Neuron (in vitro differentiated cells): ENCODE data around the gene ZNF217.

Source experiments
- H2AFZ ChIP-seq: one replicate; pipeline ENCODE4 v1.6.1; 2013; ENCODE audit warnings: low read depth, mild to moderate bottlenecking, inconsistent platforms, low read length, moderate library complexity
- H3K27me3 ChIP-seq: one replicate; pipeline ENCODE4 v1.6.1; 2013; ENCODE audit warnings: low read length; ENCODE audit not compliant: insufficient read depth
- H3K36me3 ChIP-seq: one replicate; pipeline ENCODE4 v1.6.1; 2013; ENCODE audit warnings: low read length; ENCODE audit not compliant: insufficient read depth
- H3K4me1 ChIP-seq: one replicate; pipeline ENCODE4 v1.6.1; 2013; ENCODE audit warnings: low read length; ENCODE audit not compliant: insufficient read depth
- H3K4me3 ChIP-seq: 2 replicates; pipeline ENCODE4 v1.5.1; 2013; ENCODE audit warnings: mild to moderate bottlenecking, low read length, moderate library complexity
- H3K9me3 ChIP-seq: one replicate; pipeline ENCODE4 v1.6.1; 2013; ENCODE audit warnings: low read length

The ZNF217 gene

DNA sequence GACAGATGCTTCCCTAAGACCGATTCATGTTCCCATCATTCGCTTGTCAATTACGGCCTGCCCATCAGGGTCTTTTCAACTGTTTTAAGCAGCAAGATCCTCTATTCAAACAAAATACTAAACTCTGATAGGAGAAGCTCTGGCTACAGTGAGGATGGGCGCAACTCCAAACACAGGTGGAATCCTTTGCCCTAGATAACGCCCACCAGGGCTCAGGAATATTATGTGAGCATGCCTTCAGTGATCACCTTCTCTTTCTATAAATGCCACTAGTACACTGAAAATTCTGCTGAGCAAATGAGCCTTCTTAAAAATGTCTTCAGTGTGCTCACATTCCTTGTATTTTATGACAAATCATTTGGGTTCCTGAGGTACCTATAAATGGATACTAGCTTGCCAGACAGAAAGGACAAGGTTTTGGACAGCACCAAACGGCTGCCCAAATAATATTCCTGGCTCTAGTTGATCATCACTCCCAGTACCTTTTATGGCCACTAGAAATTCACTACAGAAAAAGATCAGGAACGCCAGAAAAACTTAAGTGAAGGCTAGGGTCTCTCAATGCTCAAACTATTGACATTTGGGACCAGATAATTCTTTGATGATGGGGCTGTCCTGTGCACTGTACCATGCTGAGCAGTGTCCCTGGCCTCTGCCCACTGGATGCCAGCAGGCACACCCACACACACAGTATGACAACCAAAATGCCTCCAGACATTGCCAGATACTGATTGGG lies 13.1 kb downstream of the ZNF217 start:
- Histone ChIP-seq H3K27me3 (no peaks in the 10 kb centered on the region), H3K36me3 (peaks cover 55% of the 10 kb centered on the region), H2AFZ (no peak overlapping the region), H3K4me1 (peaks cover 4% of the 10 kb centered on the region), H3K4me3 (no peak overlapping the region), H3K9me3 (peaks cover 8% of the 10 kb centered on the region)

DNA sequence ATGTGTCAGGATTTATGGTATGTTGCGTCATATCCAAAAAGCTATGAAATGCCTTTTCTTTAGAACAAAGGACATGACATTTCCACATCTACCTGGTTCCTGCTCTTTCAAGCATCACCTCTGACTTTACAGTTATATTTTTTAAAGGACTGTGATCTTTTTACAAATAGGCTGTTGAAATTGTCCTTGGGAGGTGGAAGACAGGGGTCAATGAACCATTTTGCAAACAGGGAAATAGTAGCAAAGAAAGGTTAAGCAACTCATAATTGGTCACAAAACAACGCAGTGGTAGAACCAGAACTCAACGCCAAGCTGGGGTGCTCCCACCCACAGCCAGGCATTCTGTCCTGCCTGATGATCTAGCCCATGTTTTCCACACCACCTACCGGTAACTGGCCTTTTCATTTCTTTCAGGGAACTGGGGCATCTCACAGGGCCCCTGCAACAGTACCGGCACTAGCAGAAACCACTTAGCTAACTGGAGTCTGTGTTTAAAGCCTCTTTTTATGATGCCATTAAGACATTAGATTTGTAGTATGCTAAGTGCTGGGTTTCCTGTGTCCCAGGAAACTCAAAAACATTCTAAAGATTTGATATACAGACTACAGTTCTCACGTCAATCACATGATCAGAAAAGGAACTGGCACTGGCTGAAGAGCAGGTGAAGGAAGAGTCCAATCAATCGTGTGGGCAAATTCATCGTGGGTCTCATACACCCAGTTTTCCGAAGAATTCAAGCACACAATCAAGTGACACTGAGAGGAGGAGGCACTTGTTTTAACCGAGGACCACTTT lies 13.9 kb downstream of the ZNF217 start:
- Histone ChIP-seq H3K4me3 (no peak overlapping the region), H3K27me3 (no peaks in the 10 kb centered on the region), H3K36me3 (peaks cover 63% of the 10 kb centered on the region), H3K9me3 (peaks cover 8% of the 10 kb centered on the region), H3K4me1 (peaks cover 4% of the 10 kb centered on the region), H2AFZ (no peak overlapping the region)

DNA sequence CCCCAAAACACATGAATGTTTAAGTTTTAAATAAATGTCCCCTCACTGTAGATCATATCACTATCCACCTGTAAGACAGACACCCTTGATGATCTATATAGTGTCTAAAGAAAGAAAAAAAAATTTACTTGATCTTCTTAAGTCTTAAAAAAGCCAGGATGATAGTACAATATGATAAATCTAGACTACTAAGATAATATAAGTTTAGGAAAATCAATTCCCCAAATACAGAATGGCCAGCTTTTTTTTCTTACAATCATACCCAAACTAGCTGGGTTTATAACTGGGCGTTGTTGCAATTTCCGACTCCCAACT lies 14.4 kb downstream of the ZNF217 start:
- H3K4me1 ChIP-seq: peaks cover 4% of the 10 kb centered on the region
- H3K9me3 ChIP-seq: peaks cover 8% of the 10 kb centered on the region
- no peaks in the 10 kb centered on the region for H3K27me3 ChIP-seq
- H2AFZ ChIP-seq: no peak overlapping the region
- H3K4me3 ChIP-seq: no peak overlapping the region
- H3K36me3 ChIP-seq: peaks cover 69% of the 10 kb centered on the region

DNA sequence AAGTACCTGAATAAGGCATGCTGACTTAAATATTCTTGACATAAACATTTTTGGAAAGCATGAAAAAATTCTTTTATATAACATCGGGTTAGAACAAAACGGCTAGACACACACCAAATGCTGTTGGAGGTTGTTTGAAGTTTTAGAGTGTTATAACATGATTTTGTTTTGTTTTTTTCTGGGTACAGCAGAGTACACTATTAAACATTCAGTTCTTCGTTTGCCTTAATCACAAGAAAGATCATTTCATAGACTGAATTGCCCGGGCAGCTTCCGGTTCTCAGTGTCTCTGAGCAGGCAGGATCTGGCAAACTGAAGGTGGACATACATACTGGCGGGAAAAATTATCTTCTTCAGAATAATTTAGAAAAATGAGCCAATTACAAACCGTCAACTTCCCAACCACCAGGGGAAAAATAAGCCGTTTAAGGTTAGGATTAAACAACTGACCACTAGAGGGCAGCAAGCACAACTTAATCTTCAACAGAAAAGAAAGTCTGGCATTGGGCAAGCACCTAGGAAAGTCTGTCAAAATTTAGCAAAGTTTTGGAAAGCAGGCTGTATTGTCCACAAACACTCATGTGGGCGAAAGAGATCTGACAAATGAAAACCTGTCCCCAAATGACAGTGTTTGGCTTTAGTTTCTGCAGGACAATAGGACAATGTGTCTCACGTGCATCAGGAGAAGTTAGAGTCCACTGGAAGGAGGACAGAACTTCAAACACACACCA lies 15.0 kb downstream of the ZNF217 start:
- Histone ChIP-seq H2AFZ (no peak overlapping the region), H3K9me3 (peaks cover 8% of the 10 kb centered on the region), H3K27me3 (no peaks in the 10 kb centered on the region), H3K4me1 (peaks cover 4% of the 10 kb centered on the region), H3K4me3 (no peak overlapping the region), H3K36me3 (peaks cover 74% of the 10 kb centered on the region)

DNA sequence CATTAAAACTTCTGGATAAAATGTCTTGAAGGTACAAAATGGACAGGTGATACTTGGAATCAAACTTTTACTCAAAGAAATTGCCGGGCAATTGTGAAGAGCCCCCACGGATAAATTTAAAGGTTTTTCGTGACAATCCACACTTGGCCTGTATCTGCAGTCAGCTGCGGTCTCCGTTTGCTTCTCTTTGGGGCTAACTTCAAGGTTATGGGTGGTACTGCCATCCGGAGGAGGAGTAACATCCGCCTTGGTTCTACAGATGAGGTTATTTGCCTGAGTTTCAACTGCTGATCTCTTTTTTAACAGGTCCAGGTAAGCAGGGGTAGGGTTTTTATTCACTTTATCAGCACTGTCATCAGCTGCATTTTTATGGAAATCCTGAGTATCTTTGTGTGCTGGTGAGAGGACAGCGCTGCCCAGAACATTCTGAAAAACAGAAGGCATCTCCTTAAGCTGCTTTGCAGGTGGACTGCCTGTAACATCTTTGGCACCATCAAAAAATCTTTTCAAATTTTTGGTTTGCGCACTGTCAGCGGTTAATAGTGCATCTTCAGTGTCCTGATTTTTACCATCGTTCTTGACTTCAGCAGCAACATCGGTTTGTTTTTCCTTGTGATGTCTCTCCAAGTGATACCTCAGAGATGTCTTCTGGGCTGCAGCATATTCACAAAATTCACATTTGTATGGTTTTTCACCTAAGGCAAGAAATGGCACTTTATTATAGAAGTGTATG lies 16.9 kb downstream of the ZNF217 start:
- Histone ChIP-seq H3K36me3 (peaks cover 78% of the 10 kb centered on the region), H3K27me3 (no peaks in the 10 kb centered on the region), H3K4me3 (no peak overlapping the region), H2AFZ (no peak overlapping the region), H3K9me3 (peaks cover 5% of the 10 kb centered on the region), H3K4me1 (no peaks in the 10 kb centered on the region)

DNA sequence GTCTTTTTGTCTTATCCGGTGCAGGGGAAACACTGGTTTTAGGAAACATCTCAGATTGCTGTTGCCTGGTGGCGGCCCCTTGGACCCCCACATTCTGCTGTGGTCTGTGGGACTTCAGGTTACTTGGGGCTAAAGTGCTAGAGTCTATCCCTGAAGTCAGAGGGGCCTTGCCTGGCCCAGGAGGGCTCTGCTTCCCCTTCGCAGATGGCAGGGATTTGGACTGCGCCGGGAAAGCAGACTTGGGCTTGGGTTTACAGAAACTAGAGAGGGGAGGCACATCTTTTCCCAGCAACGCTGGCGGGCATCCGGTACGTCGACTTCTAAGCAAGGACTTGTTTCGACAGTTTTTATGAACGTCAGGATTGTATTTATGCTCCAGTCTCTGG lies 17.5 kb downstream of the ZNF217 start:
- no peak overlapping the region for H3K4me3 ChIP-seq
- no peaks in the 10 kb centered on the region for H3K27me3 ChIP-seq
- no peaks in the 10 kb centered on the region for H3K9me3 ChIP-seq
- peaks cover 77% of the 10 kb centered on the region for H3K36me3 ChIP-seq
- no peaks in the 10 kb centered on the region for H3K4me1 ChIP-seq
- no peak overlapping the region for H2AFZ ChIP-seq

DNA sequence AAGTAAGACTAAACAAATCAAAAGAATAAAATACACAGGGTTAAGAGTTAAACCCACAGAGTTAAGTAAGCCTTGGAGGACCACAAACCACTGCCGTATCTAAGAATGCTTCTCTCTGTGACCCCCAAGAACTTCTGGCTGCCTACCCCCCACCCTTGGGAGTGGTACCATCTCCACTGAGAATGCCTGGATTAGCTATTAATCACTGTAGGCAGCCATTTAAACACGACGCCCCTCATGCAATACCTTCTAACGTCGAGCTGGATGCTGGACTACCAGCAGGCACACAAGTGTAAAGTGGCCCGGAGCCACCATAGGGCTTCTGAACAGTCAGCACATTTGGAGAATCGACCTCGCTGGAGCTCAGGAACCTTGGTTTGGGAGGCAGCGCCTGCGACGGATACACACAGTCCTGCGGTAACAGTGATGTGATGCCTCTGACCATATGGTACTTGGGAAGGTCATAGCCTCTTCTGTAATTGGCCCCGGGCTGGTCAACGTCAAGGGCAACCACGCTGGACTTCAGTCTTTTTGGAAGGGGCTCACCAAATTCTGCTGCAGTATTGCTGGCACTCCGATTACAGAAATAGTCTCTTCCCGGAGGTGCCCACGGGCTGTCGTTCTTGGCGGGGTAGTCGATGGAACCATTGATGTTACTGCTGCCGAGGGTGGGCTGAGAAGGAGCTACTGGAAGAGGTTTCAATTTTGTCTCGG lies 18.0 kb downstream of the ZNF217 start:
- Histone ChIP-seq H3K9me3 (no peaks in the 10 kb centered on the region), H3K36me3 (peaks cover 76% of the 10 kb centered on the region), H2AFZ (no peak overlapping the region), H3K4me1 (no peaks in the 10 kb centered on the region), H3K27me3 (no peaks in the 10 kb centered on the region), H3K4me3 (no peak overlapping the region)

DNA sequence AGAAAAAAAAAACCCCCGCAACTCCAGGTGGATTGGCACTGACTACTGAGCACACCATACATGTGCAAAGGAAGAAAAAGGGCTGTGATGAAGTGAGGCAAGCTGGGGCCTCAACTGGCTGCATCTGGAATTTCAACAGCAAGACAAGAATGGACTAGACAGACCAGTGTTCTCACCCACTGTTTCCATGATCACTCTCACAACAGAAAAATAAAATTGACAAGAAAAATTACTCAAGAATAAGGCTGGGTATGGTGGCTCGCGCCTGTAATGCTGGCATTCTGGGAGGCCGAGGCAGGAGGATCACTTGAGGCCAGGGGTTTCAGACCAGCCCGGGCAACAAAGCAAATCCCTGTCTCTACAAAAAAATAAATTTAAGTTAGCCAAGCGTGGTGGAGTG lies 18.8 kb downstream of the ZNF217 start:
- Histone ChIP-seq H3K4me1 (no peaks in the 10 kb centered on the region), H2AFZ (no peak overlapping the region), H3K9me3 (no peaks in the 10 kb centered on the region), H3K36me3 (peaks cover 76% of the 10 kb centered on the region), H3K27me3 (no peaks in the 10 kb centered on the region), H3K4me3 (no peak overlapping the region)

DNA sequence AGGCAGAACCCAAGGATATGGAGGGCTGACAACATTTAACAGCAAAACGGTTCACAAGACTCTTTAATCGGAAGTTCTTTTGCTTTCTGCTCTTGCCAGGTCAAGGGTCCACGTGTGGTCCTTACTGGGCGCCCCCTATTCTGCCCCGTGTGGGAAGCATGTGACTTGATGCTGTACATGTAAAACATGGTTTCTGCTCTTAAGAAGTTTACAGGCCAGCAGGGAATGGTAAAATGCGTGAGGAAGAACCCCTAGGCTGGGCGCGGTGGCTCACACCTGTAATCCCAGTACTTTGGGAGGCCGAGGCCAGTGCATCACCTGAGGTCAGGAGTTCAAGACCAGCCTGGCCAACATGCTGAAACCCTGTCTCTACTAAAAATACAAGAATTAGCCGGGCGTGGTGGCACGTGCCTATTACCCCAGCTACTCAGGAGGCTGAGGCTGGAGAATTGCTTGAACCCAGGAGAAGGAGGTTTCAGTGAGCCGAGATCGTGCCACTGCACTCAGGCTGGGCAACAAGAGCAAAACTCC lies 19.3 kb downstream of the ZNF217 start:
- no peaks in the 10 kb centered on the region for H3K9me3 ChIP-seq
- no peak overlapping the region for H2AFZ ChIP-seq
- peaks cover 77% of the 10 kb centered on the region for H3K36me3 ChIP-seq
- H3K27me3 ChIP-seq: no peaks in the 10 kb centered on the region
- H3K4me1 ChIP-seq: no peaks in the 10 kb centered on the region
- no peak overlapping the region for H3K4me3 ChIP-seq

DNA sequence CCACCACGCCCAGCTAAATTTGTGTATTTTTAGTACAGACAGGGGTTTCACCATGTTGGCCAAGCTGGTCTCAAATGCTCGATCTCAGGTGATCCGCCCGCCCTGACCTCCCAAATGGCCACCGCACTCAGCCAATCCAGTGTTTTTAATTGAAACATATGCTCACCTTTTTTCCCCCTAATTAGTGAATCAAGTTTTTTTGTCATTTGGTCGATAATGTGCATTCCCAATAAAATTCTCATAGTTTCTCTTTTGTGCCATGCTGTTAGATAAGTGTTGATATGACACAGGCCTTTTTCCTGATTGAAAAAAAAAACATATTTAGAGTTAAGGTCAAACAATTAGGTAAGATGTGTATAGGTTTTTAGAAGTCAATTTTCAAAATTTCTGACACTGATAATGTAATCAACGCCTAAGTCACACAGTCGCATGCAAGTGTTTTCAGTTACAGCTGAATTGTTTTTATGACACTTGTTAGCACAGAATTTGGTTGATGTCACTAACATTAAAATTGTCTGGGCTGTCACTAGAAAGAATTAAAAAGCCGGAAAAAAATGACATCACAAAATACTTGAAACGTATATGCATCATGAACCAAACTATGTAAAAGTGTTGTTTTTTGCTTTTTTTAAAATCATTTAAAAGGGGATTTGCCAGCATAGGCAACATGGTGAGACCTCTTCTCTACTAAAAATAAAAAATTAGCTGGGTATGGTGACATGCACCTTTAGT lies 21.9 kb downstream of the ZNF217 start:
- Histone ChIP-seq H3K9me3 (no peaks in the 10 kb centered on the region), H3K4me1 (no peaks in the 10 kb centered on the region), H3K27me3 (no peaks in the 10 kb centered on the region), H3K4me3 (no peak overlapping the region), H2AFZ (no peak overlapping the region), H3K36me3 (peaks cover 79% of the 10 kb centered on the region)

DNA sequence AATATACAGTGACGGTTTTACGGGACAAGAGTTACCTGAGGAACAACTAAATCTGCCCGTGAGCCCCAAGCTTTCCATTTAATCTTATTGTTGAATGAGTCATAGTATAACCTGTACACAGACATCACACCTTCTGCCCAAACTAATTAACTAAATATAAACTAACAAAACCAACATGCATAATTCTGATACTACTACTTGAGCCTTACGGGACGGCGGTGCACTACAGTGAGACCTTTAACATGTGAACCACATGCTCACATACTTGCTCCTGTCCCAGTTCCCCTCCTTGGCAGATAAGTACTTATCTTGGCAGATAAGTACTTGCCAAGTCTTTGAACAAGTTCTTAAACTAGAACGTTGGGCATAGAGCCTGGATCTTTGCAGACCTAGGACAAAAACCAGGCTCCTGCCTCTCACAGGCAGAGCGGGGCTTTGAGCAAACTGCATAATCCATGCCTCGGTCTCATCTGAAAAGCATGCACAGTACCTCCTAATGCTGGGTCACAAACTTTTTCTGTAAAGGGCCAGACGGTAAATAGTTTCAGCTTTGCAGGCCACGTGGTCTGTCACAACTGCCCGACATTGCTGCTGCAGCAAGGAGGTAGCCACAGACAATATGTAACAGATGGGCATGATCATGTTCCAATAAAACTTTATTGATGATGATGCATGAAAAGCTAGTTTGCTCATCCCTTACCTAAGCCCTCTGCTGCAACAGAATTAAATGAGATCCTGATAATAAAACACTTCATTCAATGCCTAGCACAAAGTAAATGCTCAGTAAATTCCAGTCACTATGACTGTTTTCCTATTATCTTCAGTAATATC lies 23.0 kb downstream of the ZNF217 start:
- no peak overlapping the region for H3K4me3 ChIP-seq
- no peaks in the 10 kb centered on the region for H3K9me3 ChIP-seq
- peaks cover 74% of the 10 kb centered on the region for H3K36me3 ChIP-seq
- H2AFZ ChIP-seq: no peak overlapping the region
- no peaks in the 10 kb centered on the region for H3K4me1 ChIP-seq
- H3K27me3 ChIP-seq: no peaks in the 10 kb centered on the region
